ENCODE data around the gene CSTF2T.
A peak's percentile ranks its signal among the peaks of the same experiment; 100 is the strongest.

CSTF2T gene

GRCh38 chr10:51699475-51700227 lies at the start of gene CSTF2T:
Gene CSTF2T, minus strand, starts transcription at chr10:51699595. Its CDS starts 46 bp downstream, at chr10:51699549.
- DNase-seq: peak; percentile 59

GRCh38 chr10:51748959-51749358 lies 49.6 kb upstream of the CSTF2T start:
- no peak for DNase-seq

GRCh38 chr10:51747216-51747615 lies 47.8 kb upstream of the CSTF2T start:
- no peak for DNase-seq

GRCh38 chr10:51745397-51745796 lies 46.0 kb upstream of the CSTF2T start:
- DNase-seq: no peak

- no peak for DNase-seq
Measured at GRCh38 chr10:51744235-51745000, 45.0 kb upstream of the CSTF2T start.

GRCh38 chr10:51743146-51743545 lies 43.8 kb upstream of the CSTF2T start:
- peak; percentile 13 for DNase-seq

- DNase-seq: no peak
Measured at GRCh38 chr10:51733057-51733456, 33.7 kb upstream of the CSTF2T start.

GRCh38 chr10:51729822-51730555 lies 30.6 kb upstream of the CSTF2T start:
- DNase-seq: no peak

- no peak for DNase-seq
Measured at GRCh38 chr10:51724038-51724437, 24.6 kb upstream of the CSTF2T start.

- DNase-seq: no peak
Measured at GRCh38 chr10:51718804-51719291, 19.5 kb upstream of the CSTF2T start.

GRCh38 chr10:51716981-51717380 lies 17.6 kb upstream of the CSTF2T start:
- DNase-seq: no peak

GRCh38 chr10:51711519-51711891 lies 12.1 kb upstream of the CSTF2T start:
- DNase-seq: no peak

GRCh38 chr10:51709324-51709972 lies 10.1 kb upstream of the CSTF2T start:
- DNase-seq: no peak

GRCh38 chr10:51708609-51709008 lies 9.2 kb upstream of the CSTF2T start:
- DNase-seq: no peak

GRCh38 chr10:51707821-51708424 lies 8.5 kb upstream of the CSTF2T start:
- DNase-seq: no peak

- DNase-seq: no peak
Measured at GRCh38 chr10:51707392-51707791, 8.0 kb upstream of the CSTF2T start.

GRCh38 chr10:51706225-51706624 lies 6.8 kb upstream of the CSTF2T start:
- no peak for DNase-seq

GRCh38 chr10:51705774-51706173 lies 6.4 kb upstream of the CSTF2T start:
- DNase-seq: no peak

GRCh38 chr10:51700228-51700817 lies 928 bp upstream of the CSTF2T start:
- no peak for DNase-seq

GRCh38 chr10:51699145-51699474 lies 285 bp downstream of the CSTF2T start:
- DNase-seq: no peak

- DNase-seq: no peak
Measured at GRCh38 chr10:51698473-51699063, 827 bp downstream of the CSTF2T start.

- DNase-seq: no peak
Measured at GRCh38 chr10:51696251-51696650, 3.1 kb downstream of the CSTF2T start.
